Left forelimb (tissue), 1 donor: ENCODE results near the gene IQUB.
"Not testable (repeated sequence)": the region's sequence is repeated elsewhere in the genome, so short reads cannot be mapped to it uniquely, and the experiment has no call there.

ENCODE experiments used
- DNase-seq: peaks from one replicate; pipeline ENCODE4 v3.0.0-alpha.2; 2018; ENCODE audit warnings: low spot score

Gene IQUB

GRCh38 chr7:123415625-123416024 lies 118.8 kb downstream of the IQUB start:
- DNase-seq, result no peak

GRCh38 chr7:123410273-123410904 lies 124.0 kb downstream of the IQUB start:
- no peak for DNase-seq

DNA sequence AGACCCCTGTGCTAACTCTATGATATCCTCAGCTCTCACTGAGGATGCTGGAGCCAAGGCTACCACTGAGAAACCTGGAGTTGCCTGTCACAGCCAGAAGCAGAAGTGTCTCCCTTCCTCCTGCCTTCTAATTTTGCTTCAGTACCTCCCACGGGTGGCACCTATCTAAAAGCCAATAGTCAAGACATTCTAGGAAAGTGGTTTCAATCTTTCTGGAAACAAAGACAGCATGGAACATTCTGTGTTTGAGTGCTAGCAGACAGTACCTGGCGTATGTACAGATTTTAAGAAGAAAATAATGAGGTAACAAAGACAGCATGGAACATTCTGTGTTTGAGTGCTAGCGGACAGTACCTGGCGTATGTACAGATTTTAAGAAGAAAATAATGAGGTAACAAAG lies 126.4 kb downstream of the IQUB start:
- not testable (repeated sequence) for DNase-seq
